A549 treated with dexamethasone at 1 μM for 4 hours (cell line): Measurements from ENCODE around the gene MRPL50. TPM values are rescaled to one million over a fixed set of nuclear protein-coding genes. Genes with fewer than 3 reads are reported as not detected.

ENCODE experiments used
- total RNA-seq: library from RNA; stranded (reverse); fragments of 200-300 nt; extraction: Qiagen RNA extraction; gene quantifications from 5 replicates; pipeline ENCODE4 v1.2.3, GENCODE V29; 2022

MRPL50 gene
- 12.3 to 20.5 TPM (median 13.8 TPM) in 5 replicates for total RNA-seq

DNA sequence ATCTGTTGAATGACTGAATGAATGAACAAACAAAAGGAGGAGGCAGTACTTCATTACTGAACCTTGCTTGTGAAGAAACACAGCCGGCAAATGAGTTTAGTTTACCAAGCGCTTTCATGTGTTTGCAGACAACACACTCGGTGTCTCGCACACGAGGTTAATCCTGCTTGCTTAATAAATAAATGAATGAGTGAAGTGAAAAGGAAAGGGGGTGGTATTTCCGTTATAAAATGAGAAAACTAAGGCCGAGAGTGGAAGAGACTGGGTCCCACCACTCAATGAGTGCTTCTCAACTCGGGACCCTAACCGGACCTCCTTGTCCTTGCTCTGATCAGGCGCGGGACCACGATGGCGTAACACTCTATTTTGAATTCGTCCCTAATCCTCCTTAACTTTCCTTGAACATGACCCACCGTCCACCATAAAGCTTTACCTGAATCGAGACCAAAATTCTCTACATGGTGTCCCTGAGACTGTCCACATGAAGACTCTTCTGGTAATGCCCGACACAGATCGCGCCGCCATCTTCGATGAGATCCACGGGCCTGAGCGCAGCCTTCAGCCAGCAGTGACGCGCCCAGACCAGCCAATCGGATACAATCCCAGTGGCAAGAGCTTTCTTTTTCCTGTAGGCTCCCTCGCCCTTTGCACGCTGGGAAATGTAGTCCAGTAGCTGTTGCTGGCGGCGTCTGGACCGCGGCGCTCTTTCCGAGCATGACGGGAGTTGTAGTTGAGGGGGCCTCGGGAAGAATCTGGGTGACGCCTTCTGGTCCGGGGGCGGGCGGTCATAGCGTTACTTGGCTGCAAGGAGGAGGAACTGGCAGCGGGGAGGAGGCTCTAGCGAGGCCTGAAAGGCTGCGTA lies at the start of gene MRPL50, which contains the start of gene ZNF189:
Gene MRPL50 (minus strand): TSS at position 551 of the 862 bp plus-strand sequence. CDS start 26 bp downstream, at position 525.
Gene ZNF189 (plus strand): TSS at position 784 of the 862 bp plus-strand sequence. CDS start 306 bp downstream, outside the sequence.

DNA sequence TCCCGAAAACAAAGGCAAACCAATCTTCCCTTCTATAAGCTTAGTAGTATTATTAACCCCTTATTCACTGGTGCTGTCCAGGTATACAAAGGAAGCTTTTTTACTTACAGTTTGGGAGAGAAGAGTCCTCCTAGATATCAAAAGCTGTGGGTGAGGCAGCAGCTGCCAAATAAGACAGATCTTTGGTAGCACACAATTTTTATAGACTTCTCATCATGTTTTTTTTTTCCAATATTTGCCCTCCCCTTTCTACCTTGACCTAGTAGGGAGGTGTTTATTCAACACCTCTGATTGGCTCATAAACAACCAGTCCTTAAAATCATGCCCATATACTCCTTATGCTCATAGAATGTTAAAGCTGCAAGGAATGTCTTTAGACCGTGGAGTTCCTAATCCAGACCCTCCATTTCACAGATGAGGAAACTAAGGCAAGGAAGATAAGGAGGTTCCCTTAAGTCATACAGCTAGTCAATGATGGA lies 37.2 kb upstream of the MRPL50 start, which contains the start of gene ALDOB:
Gene ALDOB (minus strand): TSS at position 174 of the 479 bp plus-strand sequence. CDS start 4,887 bp downstream, outside the sequence.

DNA sequence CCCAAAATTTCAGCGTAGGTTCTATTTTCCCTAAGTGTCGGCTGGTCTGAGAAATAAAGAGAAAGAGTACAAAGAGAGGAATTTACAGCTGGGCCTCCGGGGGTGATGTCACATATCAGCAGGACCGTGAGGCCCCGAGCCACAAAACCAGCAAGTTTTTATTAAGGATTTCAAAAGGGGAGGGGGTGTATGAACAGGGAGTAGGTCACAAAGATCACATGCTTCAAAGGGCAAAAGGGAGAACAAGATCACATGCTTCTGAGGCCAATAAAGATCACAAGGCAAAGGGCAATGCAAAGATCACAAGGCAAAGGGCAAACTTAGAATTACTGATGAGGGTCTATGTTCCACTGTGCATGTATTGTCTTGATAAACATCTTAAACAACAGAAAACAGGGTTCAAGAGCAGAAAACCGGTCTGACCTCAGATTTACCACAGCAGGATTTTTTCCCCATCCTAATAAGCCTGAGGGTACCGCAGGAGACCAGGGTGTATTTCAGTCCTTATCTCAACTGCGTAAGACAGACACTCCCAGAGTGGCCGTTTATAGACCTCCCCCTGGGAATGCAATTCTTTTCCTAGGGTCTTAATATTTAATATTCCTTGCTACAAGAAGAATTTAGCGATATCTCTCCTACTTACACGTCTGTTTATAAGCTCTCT lies 13.4 kb downstream of the MRPL50 start, which contains the start of gene BAAT:
Gene BAAT (minus strand): TSS at position 134 of the 664 bp plus-strand sequence. CDS start 13,602 bp downstream, outside the sequence.

Other genes starting within 250 kb of the MRPL50 start
- gene BAAT, start 13.6 kb downstream of the MRPL50 start, total RNA-seq, result 0.32 to 0.58 TPM (median 0.42 TPM) in 5 replicates
- 8.7 to 10.4 TPM (median 9.5 TPM) in 5 replicates for gene ZNF189, start 233 bp upstream of the MRPL50 start, total RNA-seq
- gene ALDOB, start 37.2 kb upstream of the MRPL50 start, total RNA-seq, result not detected in 5 replicates
- gene RNF20, start 135.2 kb upstream of the MRPL50 start, total RNA-seq, result 20.9 to 27.0 TPM (median 25.4 TPM) in 5 replicates
- not detected in 5 replicates for gene PPP3R2, start 196.4 kb upstream of the MRPL50 start, total RNA-seq